Measurements from ENCODE around the gene NDUFA9.

DNA sequence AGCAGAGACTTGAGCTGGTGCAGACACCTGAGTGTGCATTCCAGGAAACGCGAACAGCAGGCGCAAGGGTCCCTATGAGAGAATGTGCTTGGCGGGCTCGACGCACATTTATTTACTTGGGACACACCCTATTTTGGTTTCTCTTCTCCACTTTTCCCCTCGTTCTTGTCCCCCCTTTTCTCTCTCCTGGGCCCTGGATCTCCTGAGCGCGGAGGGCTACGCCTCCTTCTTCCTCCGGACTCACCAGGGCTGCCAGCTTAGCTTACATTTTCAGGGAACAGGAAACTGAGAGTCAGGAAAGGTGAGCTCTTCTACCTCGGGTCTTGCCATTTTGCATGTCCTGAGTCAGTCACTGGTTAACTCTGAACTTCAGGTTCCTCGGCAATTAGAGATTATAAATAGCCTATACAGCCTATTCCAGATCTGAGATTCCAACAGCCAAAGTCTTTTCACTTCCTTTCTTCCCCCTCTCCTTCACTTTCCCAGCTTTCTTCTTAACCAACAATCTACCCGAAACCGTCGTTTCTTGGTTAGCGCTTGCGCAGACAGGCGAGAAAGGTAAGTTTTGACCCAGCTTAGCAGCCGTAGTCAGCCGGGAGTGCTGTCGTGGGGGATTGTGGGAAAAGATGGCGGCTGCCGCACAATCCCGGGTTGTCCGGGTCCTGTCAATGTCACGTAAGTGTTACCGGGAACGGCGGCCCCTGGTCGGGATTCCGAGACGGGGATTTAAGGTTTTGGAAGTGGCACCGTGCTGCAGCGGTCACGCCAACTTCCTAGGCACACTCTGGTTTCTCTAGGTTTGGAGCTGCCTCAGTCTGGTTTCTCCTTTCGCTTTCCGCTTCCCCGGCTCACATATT is at the start of gene NDUFA9, which contains the start of gene AKAP3:
- TF ChIP-seq POLR2A (IDR thresholded peaks at IDR 0.05; ENCODE audit: low read length) (peak; percentile 88), JUN (IDR thresholded peaks at IDR 0.05) (peak; percentile 49 to 84; a peak in 4 of 5 replicates), HDAC2 (IDR thresholded peaks at IDR 0.05) (no peak), PBX3 (IDR thresholded peaks at IDR 0.05) (peak; percentile 82), CBX8 (IDR thresholded peaks at IDR 0.05) (no peak), EHMT2 (IDR thresholded peaks at IDR 0.05; ENCODE audit: low read depth) (no peak), TFCP2L1 (CRISPR knock-in tag; IDR thresholded peaks at IDR 0.05) (no peak), GATA3 (IDR thresholded peaks at IDR 0.05; ENCODE audit: borderline replicate concordance) (no peak), PHF8 (IDR thresholded peaks at IDR 0.05; ENCODE audit: borderline replicate concordance, low read depth) (peak; percentile 43; the same call in 1 of the 2 replicates), RAD21 (conservative IDR thresholded peaks at IDR 0.05 in 1 of 2, IDR thresholded peaks at IDR 0.05 in 1 of 2) (no peak)
- TF ChIP-seq, protein P1, sequence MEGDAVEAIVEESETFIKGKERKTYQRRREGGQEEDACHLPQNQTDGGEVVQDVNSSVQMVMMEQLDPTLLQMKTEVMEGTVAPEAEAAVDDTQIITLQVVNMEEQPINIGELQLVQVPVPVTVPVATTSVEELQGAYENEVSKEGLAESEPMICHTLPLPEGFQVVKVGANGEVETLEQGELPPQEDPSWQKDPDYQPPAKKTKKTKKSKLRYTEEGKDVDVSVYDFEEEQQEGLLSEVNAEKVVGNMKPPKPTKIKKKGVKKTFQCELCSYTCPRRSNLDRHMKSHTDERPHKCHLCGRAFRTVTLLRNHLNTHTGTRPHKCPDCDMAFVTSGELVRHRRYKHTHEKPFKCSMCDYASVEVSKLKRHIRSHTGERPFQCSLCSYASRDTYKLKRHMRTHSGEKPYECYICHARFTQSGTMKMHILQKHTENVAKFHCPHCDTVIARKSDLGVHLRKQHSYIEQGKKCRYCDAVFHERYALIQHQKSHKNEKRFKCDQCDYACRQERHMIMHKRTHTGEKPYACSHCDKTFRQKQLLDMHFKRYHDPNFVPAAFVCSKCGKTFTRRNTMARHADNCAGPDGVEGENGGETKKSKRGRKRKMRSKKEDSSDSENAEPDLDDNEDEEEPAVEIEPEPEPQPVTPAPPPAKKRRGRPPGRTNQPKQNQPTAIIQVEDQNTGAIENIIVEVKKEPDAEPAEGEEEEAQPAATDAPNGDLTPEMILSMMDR (IDR thresholded peaks at IDR 0.05), result no peak
- TF ChIP-seq, protein P2, sequence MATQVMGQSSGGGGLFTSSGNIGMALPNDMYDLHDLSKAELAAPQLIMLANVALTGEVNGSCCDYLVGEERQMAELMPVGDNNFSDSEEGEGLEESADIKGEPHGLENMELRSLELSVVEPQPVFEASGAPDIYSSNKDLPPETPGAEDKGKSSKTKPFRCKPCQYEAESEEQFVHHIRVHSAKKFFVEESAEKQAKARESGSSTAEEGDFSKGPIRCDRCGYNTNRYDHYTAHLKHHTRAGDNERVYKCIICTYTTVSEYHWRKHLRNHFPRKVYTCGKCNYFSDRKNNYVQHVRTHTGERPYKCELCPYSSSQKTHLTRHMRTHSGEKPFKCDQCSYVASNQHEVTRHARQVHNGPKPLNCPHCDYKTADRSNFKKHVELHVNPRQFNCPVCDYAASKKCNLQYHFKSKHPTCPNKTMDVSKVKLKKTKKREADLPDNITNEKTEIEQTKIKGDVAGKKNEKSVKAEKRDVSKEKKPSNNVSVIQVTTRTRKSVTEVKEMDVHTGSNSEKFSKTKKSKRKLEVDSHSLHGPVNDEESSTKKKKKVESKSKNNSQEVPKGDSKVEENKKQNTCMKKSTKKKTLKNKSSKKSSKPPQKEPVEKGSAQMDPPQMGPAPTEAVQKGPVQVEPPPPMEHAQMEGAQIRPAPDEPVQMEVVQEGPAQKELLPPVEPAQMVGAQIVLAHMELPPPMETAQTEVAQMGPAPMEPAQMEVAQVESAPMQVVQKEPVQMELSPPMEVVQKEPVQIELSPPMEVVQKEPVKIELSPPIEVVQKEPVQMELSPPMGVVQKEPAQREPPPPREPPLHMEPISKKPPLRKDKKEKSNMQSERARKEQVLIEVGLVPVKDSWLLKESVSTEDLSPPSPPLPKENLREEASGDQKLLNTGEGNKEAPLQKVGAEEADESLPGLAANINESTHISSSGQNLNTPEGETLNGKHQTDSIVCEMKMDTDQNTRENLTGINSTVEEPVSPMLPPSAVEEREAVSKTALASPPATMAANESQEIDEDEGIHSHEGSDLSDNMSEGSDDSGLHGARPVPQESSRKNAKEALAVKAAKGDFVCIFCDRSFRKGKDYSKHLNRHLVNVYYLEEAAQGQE (IDR thresholded peaks at IDR 0.05), result no peak
- TF ChIP-seq, protein P3, sequence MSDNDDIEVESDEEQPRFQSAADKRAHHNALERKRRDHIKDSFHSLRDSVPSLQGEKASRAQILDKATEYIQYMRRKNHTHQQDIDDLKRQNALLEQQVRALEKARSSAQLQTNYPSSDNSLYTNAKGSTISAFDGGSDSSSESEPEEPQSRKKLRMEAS (IDR thresholded peaks at IDR 0.05), result 0 out of 2 replicates have a peak, but pooled peaks have one; percentile 12
